ENCODE results near the gene PPP3R2. TPM values are rescaled to one million over a fixed set of nuclear protein-coding genes. Genes with fewer than 3 reads are reported as not detected.

Gene PPP3R2
- total RNA-seq, 1 experiment from 2014 or later = not detected

DNA sequence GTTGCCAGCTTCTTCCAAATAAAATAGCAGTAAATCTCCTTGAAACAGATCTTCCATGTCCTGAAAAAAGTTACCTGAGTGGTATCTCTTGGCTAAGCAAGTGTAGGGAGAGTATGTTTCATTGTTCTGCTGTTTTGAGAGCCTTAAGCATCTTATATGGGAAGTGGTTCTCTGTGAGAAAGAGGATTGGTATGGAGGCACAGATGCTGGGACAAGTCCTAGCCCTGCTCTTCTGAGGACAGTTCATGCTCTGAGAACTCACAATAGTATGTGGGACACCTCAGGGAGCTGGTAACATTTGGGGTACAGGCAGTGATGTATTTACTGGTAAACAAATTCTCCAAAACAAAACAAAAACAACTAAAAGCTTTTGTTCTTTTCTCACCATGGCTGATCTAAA lies 2.0 kb downstream of the PPP3R2 start:
- H4K91ac ChIP-seq (ENCODE audit: insufficient read length, low read depth, low read length) = no peak overlapping the region
- DNase-seq = no peak
- no peak overlapping the region for H2BK5ac ChIP-seq (ENCODE audit: insufficient read length, low read length)
- H3K4me2 ChIP-seq (ENCODE audit: insufficient read depth, insufficient read length, low read length) = no peak overlapping the region
- H3K23me2 ChIP-seq (ENCODE audit: insufficient read length, low read depth, low read length, poor library complexity, severe bottlenecking) = no peaks in the 10 kb centered on the region
- no peaks in the 10 kb centered on the region for H3K79me1 ChIP-seq (ENCODE audit: insufficient read depth, low read depth, low read length, poor library complexity, severe bottlenecking)
- H4K8ac ChIP-seq (replicated peaks; ENCODE audit: insufficient read length, low read depth, low read length) = no peak overlapping the region
- no peak overlapping the region for H3K9ac ChIP-seq (ENCODE audit: extremely low read depth, insufficient read length, low read length)
- no peak overlapping the region for H3K27ac ChIP-seq (ENCODE audit: insufficient read length, low read depth, low read length)
- no peak overlapping the region for H3K14ac ChIP-seq (ENCODE audit: insufficient read depth, low read length)
- Mint-ChIP-seq H3K27ac (no peak overlapping the region), H3K9me3 (no peaks in the 10 kb centered on the region), H3K4me3 (no peak overlapping the region), H3K27me3 (ENCODE audit: low read depth) (peaks cover 4% of the 10 kb centered on the region; the same call in 1 of the 2 replicates), H3K4me1 (peaks cover 3 to 7% of the 10 kb centered on the region in 2 experiments; a peak in 3 of 4 replicates), H3K36me3 (ENCODE audit: insufficient read depth in 1 of 3, low read depth in 3 of 3) (no peaks in the 10 kb centered on the region)
- no peak overlapping the region for H2BK20ac ChIP-seq (ENCODE audit: low read depth, low read length, poor library complexity, severe bottlenecking)
- no peak overlapping the region for H2AK5ac ChIP-seq (ENCODE audit: insufficient read length, low read length)
- H3K23ac ChIP-seq (ENCODE audit: insufficient read length, low read depth, low read length) = no peak overlapping the region
- no peak overlapping the region for H2BK15ac ChIP-seq (ENCODE audit: low read depth, low read length)
- H3K56ac ChIP-seq (ENCODE audit: insufficient read length, low read depth, low read length) = no peak overlapping the region
- no peaks in the 10 kb centered on the region for H3K9me3 ChIP-seq (ENCODE audit: control insufficient read depth, low read depth, low read length)
- H4K20me1 ChIP-seq (ENCODE audit: control insufficient read depth, insufficient read depth, insufficient read length) = no peaks in the 10 kb centered on the region
- H3K4ac ChIP-seq (ENCODE audit: low read depth, low read length) = no peak overlapping the region
- TF ChIP-seq, protein P1, sequence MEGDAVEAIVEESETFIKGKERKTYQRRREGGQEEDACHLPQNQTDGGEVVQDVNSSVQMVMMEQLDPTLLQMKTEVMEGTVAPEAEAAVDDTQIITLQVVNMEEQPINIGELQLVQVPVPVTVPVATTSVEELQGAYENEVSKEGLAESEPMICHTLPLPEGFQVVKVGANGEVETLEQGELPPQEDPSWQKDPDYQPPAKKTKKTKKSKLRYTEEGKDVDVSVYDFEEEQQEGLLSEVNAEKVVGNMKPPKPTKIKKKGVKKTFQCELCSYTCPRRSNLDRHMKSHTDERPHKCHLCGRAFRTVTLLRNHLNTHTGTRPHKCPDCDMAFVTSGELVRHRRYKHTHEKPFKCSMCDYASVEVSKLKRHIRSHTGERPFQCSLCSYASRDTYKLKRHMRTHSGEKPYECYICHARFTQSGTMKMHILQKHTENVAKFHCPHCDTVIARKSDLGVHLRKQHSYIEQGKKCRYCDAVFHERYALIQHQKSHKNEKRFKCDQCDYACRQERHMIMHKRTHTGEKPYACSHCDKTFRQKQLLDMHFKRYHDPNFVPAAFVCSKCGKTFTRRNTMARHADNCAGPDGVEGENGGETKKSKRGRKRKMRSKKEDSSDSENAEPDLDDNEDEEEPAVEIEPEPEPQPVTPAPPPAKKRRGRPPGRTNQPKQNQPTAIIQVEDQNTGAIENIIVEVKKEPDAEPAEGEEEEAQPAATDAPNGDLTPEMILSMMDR (conservative IDR thresholded peaks at IDR 0.05) = no peak
- no peak overlapping the region for H2BK12ac ChIP-seq (ENCODE audit: insufficient read length, low read depth, low read length)
- H3T11ph ChIP-seq (ENCODE audit: low read length) = no peak overlapping the region
- H3K18ac ChIP-seq (ENCODE audit: insufficient read length, low read depth, low read length) = no peak overlapping the region
- no peak overlapping the region for H4K5ac ChIP-seq (ENCODE audit: insufficient read length, low read depth, low read length)
- no peak overlapping the region for H2BK120ac ChIP-seq (ENCODE audit: low read depth, low read length, poor library complexity, severe bottlenecking)
- no peaks in the 10 kb centered on the region for H3K4me1 ChIP-seq (ENCODE audit: insufficient read depth, low read length)
- no peaks in the 10 kb centered on the region for H3K27me3 ChIP-seq (ENCODE audit: insufficient read depth, low read length)
- H3K79me2 ChIP-seq (ENCODE audit: insufficient read depth, low read length) = no peaks in the 10 kb centered on the region
- H2AFZ ChIP-seq (ENCODE audit: low read length) = no peak overlapping the region

Measured in H9 (cell line).